ENCODE measurements around the gene PGA5. TPM values are rescaled to one million over a fixed set of nuclear protein-coding genes. Genes with fewer than 3 reads are reported as not detected.

Gene PGA5
- total RNA-seq, 1 experiment from 2014 or later: not detected

- no peak for TF ChIP-seq CTCF (IDR thresholded peaks at IDR 0.05; ENCODE audit: unreplicated experiment)
- no TSS peak for BruUV-seq (replicated peaks)
- DNase-seq: no peak
- H3K27ac Mint-ChIP-seq (ENCODE audit: unreplicated experiment): no peak overlapping the region
- no peaks in the 10 kb centered on the region for H3K9me3 Mint-ChIP-seq (ENCODE audit: low read depth, unreplicated experiment)
- CTCF ChIA-PET: interaction anchor here (0.9 to 1.2 kb wide), 3 partner anchors 19 to 23 kb away, joined by 3 to 4 read pairs (median 4); no protein-coding TSS in a partner anchor
- H3K27me3 Mint-ChIP-seq (ENCODE audit: unreplicated experiment): peaks cover 13% of the 10 kb centered on the region
- intact Hi-C loops (cut with micrococcal nuclease; ENCODE audit: unreplicated experiment): no loop called here
- H3K4me1 Mint-ChIP-seq (ENCODE audit: low read depth, unreplicated experiment): peaks cover 7% of the 10 kb centered on the region
- H3K4me3 Mint-ChIP-seq (ENCODE audit: low read depth, unreplicated experiment): no peak overlapping the region
- no peaks in the 10 kb centered on the region for H3K36me3 Mint-ChIP-seq (ENCODE audit: insufficient read depth, unreplicated experiment)
Observed at GRCh38 chr11:61270354-61271076, 29.5 kb downstream of the PGA5 start.

DNA sequence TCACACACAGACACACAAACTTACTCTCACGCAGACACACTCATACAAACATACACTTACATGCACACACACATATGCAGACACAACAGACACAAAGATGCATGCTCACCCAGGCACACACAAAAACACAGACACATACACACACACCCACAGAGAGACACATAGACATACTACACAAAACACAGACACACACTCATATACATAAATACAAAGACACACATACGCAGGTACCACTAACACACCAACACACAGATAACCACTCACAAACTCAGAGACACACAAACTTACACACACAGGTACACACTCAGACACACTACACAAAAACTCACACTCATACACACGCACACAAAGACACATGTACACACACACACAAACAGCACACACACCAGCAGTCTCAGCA lies 31.8 kb downstream of the PGA5 start:
- CTCF ChIA-PET: no interaction called here

DNA sequence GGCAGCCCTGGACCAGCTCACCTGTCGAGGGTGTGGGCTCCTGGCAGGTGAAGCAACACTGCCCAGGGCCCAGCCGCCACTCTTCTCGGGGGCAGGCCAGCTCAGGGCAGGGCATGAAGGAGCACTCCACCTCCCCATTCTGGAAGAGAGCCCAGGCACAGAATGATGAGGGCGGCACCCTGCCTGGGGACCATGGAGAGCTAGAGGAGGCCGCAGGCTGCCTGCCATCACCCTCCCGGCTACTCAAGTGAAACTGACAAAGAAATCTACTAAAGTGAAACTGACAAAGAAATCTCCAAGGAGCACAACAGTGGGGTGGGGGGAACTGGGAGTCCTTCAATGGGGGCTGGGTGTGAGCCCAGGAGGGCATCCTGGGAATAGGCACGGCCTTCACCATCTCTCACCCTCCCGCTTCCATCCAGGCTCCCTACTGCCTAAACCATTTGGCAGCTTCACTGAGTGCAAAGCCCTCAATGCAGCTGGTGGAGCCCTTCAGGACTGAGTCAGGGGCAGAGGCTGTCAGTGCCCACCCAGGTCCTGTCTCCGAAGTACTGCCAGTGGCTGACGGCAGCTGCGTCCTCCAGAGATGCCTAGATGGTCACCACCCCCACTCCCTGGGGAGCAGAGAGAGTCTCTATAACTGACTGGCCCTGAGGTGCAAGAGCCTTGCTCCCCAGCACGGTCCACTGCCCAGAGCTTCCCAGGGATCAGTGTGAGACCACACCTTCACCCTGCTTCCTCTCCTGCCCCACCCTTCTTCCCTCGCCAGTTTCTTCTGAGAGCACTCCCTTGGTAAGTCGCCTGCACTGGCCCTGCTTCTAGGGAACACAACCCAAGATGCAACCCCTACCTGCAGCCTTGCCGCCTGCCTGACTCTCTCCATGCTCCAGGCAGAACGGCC lies 32.5 kb downstream of the PGA5 start:
- no peak overlapping the region for H3K4me3 Mint-ChIP-seq (ENCODE audit: low read depth, unreplicated experiment)
- no peaks in the 10 kb centered on the region for H3K9me3 Mint-ChIP-seq (ENCODE audit: low read depth, unreplicated experiment)
- no peak for DNase-seq
- peaks cover 38% of the 10 kb centered on the region for H3K27me3 Mint-ChIP-seq (ENCODE audit: unreplicated experiment)
- H3K36me3 Mint-ChIP-seq (ENCODE audit: insufficient read depth, unreplicated experiment): no peaks in the 10 kb centered on the region
- H3K27ac Mint-ChIP-seq (ENCODE audit: unreplicated experiment): no peak overlapping the region
- no peak for TF ChIP-seq CTCF (IDR thresholded peaks at IDR 0.05; ENCODE audit: unreplicated experiment)
- no peaks in the 10 kb centered on the region for H3K4me1 Mint-ChIP-seq (ENCODE audit: low read depth, unreplicated experiment)
- CTCF ChIA-PET: no interaction called here
- intact Hi-C loops (cut with micrococcal nuclease; ENCODE audit: unreplicated experiment): no loop called here
- BruUV-seq (replicated peaks): no TSS peak

More for the DNA sequence above, 31.8 kb downstream of the PGA5 start:
- Mint-ChIP-seq H3K4me3 (ENCODE audit: low read depth, unreplicated experiment) (no peak overlapping the region), H3K27ac (ENCODE audit: unreplicated experiment) (no peak overlapping the region), H3K4me1 (ENCODE audit: low read depth, unreplicated experiment) (no peaks in the 10 kb centered on the region), H3K27me3 (ENCODE audit: unreplicated experiment) (peaks cover 31% of the 10 kb centered on the region), H3K36me3 (ENCODE audit: insufficient read depth, unreplicated experiment) (no peaks in the 10 kb centered on the region), H3K9me3 (ENCODE audit: low read depth, unreplicated experiment) (no peaks in the 10 kb centered on the region)
- BruUV-seq (replicated peaks): no TSS peak
- no peak for DNase-seq
- intact Hi-C loops (cut with micrococcal nuclease; ENCODE audit: unreplicated experiment): no loop called here
- no peak for TF ChIP-seq CTCF (IDR thresholded peaks at IDR 0.05; ENCODE audit: unreplicated experiment)

GRCh38 chr11:61274084-61274483 lies 33.1 kb downstream of the PGA5 start:
- no peak overlapping the region for H3K4me3 Mint-ChIP-seq (ENCODE audit: low read depth, unreplicated experiment)
- DNase-seq: no peak
- TF ChIP-seq CTCF (IDR thresholded peaks at IDR 0.05; ENCODE audit: unreplicated experiment): no peak
- no peaks in the 10 kb centered on the region for H3K4me1 Mint-ChIP-seq (ENCODE audit: low read depth, unreplicated experiment)
- CTCF ChIA-PET: no interaction called here
- no peaks in the 10 kb centered on the region for H3K9me3 Mint-ChIP-seq (ENCODE audit: low read depth, unreplicated experiment)
- intact Hi-C loops (cut with micrococcal nuclease; ENCODE audit: unreplicated experiment): no loop called here
- peaks cover 42% of the 10 kb centered on the region for H3K27me3 Mint-ChIP-seq (ENCODE audit: unreplicated experiment)
- no peaks in the 10 kb centered on the region for H3K36me3 Mint-ChIP-seq (ENCODE audit: insufficient read depth, unreplicated experiment)
- no TSS peak for BruUV-seq (replicated peaks)
- no peak overlapping the region for H3K27ac Mint-ChIP-seq (ENCODE audit: unreplicated experiment)

Measured in Calu3 (cell line).